Measurements from ENCODE around the gene LRBA. TPM values are rescaled to one million over a fixed set of nuclear protein-coding genes. Genes with fewer than 3 reads are reported as not detected.

Gene LRBA
- total RNA-seq, 4 donors from 2014 or later: 28.3 to 38.2 (median 32.1) TPM

DNA sequence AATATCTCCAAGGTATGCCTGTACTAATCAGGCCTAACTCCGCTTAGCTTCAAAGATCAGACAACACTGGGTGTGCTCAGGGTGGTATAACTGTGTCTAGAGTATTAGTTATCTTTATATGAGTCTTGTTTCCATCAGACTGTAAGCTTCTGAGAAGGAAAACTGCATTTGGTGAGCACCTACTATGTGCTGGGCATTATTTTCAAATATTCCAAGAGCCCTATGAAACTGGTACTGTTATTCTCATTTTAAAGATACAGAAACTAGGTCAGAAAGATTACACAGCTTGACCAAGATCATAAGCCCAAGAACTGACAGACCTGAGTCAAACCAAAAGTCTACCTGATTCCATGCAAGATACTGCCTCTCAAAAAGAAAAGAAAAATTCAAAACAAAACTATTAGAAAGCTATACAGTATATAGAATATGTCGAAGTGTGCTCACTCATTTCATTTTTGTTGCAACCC lies 44.4 kb downstream of the LRBA start:
- TF ChIP-seq, protein P1, sequence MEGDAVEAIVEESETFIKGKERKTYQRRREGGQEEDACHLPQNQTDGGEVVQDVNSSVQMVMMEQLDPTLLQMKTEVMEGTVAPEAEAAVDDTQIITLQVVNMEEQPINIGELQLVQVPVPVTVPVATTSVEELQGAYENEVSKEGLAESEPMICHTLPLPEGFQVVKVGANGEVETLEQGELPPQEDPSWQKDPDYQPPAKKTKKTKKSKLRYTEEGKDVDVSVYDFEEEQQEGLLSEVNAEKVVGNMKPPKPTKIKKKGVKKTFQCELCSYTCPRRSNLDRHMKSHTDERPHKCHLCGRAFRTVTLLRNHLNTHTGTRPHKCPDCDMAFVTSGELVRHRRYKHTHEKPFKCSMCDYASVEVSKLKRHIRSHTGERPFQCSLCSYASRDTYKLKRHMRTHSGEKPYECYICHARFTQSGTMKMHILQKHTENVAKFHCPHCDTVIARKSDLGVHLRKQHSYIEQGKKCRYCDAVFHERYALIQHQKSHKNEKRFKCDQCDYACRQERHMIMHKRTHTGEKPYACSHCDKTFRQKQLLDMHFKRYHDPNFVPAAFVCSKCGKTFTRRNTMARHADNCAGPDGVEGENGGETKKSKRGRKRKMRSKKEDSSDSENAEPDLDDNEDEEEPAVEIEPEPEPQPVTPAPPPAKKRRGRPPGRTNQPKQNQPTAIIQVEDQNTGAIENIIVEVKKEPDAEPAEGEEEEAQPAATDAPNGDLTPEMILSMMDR (IDR thresholded peaks at IDR 0.05; ENCODE audit: low read depth): no peak

DNA sequence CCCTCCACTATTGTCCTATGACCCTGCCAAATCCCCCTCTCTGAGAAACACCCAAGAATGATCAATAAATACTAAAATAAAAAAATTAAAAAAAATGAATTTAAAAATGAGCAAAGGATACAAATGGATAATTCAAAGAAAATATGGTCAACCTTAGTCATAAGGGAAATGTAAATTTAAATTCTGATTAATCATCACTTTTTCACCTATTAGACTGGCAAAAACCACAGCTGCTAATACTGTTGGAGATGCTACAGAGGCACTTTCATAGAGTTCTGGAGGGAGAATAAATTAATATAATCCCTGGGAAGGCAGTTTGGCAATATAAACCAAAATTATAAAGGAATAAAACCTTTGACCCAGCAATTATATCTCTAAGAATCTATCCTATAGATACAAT lies 50.3 kb downstream of the LRBA start:
- TF ChIP-seq, protein P1 (IDR thresholded peaks at IDR 0.05; ENCODE audit: low read depth): no peak

DNA sequence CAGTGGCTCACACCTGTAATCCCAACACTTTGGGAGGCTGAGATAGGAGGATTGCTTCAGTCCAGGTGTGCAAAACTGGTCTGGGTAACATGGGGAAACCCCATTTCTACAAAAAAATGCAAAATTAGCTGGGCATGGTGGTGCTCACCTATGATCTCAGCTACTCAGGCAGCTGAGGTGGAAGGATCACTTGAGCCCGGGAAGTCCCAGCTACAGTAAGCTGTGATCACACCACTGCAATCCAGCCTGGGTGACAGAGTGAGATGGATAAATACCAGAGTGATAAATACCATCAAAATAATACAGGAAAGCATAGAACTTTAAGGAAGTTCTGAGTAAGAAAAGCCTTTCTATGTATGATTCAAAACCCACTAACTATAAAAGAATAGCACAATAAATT lies 52.8 kb downstream of the LRBA start:
- TF ChIP-seq, protein P1 (IDR thresholded peaks at IDR 0.05; ENCODE audit: low read depth): no peak

DNA sequence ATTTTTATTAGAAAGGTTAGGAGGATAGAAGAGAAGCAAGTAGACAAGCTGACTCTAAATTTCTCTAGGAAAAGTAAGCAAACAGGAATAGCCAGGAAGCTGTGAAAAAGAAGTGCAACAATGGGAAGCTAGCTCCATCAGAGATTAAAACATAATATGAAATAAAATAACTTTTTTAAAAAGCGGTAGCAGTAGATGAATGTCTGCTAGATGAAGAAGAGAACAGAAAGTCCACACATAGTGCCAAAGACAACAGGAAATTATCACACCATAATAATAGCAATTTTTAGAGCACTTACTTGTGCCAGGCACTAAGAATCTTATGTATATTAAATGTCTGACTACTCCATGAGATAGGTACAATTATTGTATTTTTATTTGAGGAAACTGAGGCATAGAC lies 53.5 kb downstream of the LRBA start:
- TF ChIP-seq, protein P1 (IDR thresholded peaks at IDR 0.05; ENCODE audit: low read depth): no peak

DNA sequence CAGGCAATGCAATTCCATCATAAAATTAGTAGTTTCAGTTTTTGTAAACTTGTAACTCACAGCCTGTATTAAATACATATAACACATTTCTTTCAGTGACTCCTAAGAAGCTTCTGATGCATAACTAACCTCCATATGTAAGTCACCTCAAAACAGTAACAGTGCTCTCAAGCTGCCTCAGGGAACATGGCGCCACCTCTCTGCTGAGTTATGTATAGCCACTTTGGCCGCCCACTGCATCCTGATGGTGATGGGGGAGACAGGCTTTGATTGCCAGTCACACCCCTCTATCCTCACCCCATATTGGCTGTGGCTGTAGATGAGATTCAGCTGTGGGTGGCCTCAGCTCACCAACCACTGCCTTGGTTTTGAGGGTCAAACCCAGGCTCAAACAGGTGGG lies 54.3 kb downstream of the LRBA start:
- TF ChIP-seq, protein P1 (IDR thresholded peaks at IDR 0.05; ENCODE audit: low read depth): no peak

DNA sequence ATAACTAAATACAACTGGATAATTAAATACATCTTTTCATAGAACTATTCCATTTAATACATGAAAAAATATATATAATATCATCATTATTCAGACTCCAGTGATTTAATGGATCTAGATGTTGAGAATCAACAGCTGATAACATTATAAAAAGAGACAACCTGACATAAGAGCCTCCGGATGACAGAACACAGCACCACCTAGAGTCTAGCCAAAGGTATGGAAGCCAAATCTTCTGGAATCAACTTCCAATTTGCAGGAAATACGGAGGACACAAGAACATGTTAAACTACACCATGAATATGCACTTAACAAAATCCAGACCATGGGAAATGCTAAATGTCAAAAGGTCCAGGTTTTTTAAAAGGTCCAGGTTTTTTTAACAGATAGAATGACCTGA lies 55.0 kb downstream of the LRBA start:
- TF ChIP-seq, protein P1 (IDR thresholded peaks at IDR 0.05; ENCODE audit: low read depth): no peak

DNA sequence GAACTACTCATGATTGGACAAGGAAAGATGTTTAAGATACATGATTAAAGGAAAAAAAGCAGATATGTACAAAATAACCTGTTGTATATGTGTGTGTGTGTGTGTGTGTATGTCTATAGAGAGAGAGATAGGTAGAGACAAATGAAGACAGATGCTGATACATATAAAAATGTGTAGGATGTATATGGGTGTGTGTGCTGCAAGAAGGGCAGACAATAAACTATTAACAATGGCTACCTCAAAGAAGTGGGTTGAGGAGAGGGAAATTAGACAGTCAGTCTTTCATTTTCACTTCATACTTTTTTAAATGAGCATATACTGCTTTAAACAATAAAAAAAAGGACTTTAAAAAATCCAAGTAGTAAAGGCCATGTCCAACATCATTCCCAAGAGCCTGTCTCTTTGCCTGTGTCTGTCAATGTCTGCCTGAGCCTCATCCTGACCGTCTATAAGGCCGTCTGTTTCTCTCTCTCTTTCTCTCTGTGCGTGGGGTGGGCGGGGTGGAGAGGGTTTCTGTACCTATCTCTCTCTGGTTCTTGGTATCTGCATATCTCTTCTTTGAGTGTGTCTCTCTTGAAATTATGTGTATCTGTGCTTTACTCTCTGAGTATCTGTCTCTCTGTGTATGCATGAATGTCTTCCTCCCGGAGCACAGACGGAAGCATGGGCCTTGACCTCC lies 62.8 kb downstream of the LRBA start:
- TF ChIP-seq, protein P1 (IDR thresholded peaks at IDR 0.05; ENCODE audit: low read depth): no peak
